Measurements from ENCODE around the gene TNFRSF4. TPM values are rescaled to one million over a fixed set of nuclear protein-coding genes. Genes with fewer than 3 reads are reported as not detected.

Gene TNFRSF4
- total RNA-seq, 1 experiment from 2014 or later, result 0.37 TPM

DNA sequence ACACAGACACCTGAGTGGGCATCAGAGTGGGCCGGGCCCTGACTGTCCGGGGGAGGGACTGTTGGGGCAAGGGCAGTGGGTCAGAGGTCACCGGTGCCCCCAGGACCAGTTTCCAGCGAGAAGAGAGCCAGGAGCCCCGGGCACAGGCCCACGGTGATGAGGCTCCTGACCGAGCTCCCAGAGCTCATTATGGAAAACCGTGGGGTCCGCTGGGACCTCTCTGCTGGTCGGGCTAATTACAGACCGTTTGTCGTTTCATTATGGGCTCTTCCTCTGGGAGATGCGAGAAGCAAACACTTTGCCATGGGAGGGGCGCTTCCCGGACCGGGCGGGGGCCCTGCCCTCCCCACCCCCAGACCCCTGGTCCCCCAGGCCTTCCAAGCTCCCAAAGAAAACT is 52.3 kb downstream of the TNFRSF4 start (continued):
- TF ChIP-seq, protein P1, sequence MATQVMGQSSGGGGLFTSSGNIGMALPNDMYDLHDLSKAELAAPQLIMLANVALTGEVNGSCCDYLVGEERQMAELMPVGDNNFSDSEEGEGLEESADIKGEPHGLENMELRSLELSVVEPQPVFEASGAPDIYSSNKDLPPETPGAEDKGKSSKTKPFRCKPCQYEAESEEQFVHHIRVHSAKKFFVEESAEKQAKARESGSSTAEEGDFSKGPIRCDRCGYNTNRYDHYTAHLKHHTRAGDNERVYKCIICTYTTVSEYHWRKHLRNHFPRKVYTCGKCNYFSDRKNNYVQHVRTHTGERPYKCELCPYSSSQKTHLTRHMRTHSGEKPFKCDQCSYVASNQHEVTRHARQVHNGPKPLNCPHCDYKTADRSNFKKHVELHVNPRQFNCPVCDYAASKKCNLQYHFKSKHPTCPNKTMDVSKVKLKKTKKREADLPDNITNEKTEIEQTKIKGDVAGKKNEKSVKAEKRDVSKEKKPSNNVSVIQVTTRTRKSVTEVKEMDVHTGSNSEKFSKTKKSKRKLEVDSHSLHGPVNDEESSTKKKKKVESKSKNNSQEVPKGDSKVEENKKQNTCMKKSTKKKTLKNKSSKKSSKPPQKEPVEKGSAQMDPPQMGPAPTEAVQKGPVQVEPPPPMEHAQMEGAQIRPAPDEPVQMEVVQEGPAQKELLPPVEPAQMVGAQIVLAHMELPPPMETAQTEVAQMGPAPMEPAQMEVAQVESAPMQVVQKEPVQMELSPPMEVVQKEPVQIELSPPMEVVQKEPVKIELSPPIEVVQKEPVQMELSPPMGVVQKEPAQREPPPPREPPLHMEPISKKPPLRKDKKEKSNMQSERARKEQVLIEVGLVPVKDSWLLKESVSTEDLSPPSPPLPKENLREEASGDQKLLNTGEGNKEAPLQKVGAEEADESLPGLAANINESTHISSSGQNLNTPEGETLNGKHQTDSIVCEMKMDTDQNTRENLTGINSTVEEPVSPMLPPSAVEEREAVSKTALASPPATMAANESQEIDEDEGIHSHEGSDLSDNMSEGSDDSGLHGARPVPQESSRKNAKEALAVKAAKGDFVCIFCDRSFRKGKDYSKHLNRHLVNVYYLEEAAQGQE (IDR thresholded peaks at IDR 0.05; ENCODE audit: low read depth), result no peak
- no peak for TF ChIP-seq JUND (IDR thresholded peaks at IDR 0.05)

MicroRNAs within 50 kb of the gene (microRNA counts, 767-probe panel; counts per million panel counts)
- microRNA hsa-miR-200a-3p (not detected), microRNA hsa-miR-200b-3p (23,798 counts per million, percentile 65 among the panel's probes with 10 or more counts), microRNA hsa-miR-429 (not detected)

Small RNAs within 50 kb of the gene (microRNA-seq; reads per million reads assigned to microRNA genes)
- gene MIR200A (ENCODE audit: borderline number of aligned reads) (1,773 reads per million, percentile 86 among the genes with 10 or more reads in this experiment), gene MIR200B (ENCODE audit: borderline number of aligned reads) (4,817 reads per million, percentile 92 among the genes with 10 or more reads in this experiment), gene MIR429 (ENCODE audit: borderline number of aligned reads) (4,460 reads per million, percentile 91 among the genes with 10 or more reads in this experiment)

Other genes starting within 250 kb of the TNFRSF4 start
- gene PLEKHN1, start 247.7 kb downstream of the TNFRSF4 start, total RNA-seq (2021; ENCODE audit: unreplicated experiment), result 11.6 TPM
- 0.39 TPM for gene PERM1, start 232.1 kb downstream of the TNFRSF4 start, total RNA-seq (2021; ENCODE audit: unreplicated experiment)
- 145 TPM for gene HES4, start 214.1 kb downstream of the TNFRSF4 start, total RNA-seq (2021; ENCODE audit: unreplicated experiment)
- gene ISG15, start 200.7 kb downstream of the TNFRSF4 start, total RNA-seq (2021; ENCODE audit: unreplicated experiment), result 140 TPM
- 134 TPM for gene AGRN, start 194.0 kb downstream of the TNFRSF4 start, total RNA-seq (2021; ENCODE audit: unreplicated experiment)
- 6.3 TPM for gene RNF223, start 139.8 kb downstream of the TNFRSF4 start, total RNA-seq (2021; ENCODE audit: unreplicated experiment)
- gene C1orf159, start 98.1 kb downstream of the TNFRSF4 start, total RNA-seq (2021; ENCODE audit: unreplicated experiment), result 22.7 TPM
- gene TTLL10, start 40.3 kb downstream of the TNFRSF4 start, total RNA-seq (2021; ENCODE audit: unreplicated experiment), result 0.10 TPM
- 56.2 TPM for gene TNFRSF18, start 7.6 kb downstream of the TNFRSF4 start, total RNA-seq (2021; ENCODE audit: unreplicated experiment)
- 133 TPM for gene SDF4, start 17.8 kb upstream of the TNFRSF4 start, total RNA-seq (2021; ENCODE audit: unreplicated experiment)
- gene B3GALT6, start 18.1 kb upstream of the TNFRSF4 start, total RNA-seq (2021; ENCODE audit: unreplicated experiment), result 16.3 TPM
- gene C1QTNF12, start 32.6 kb upstream of the TNFRSF4 start, total RNA-seq (2021; ENCODE audit: unreplicated experiment), result 6.9 TPM
- 67.7 TPM for gene UBE2J2, start 59.7 kb upstream of the TNFRSF4 start, total RNA-seq (2021; ENCODE audit: unreplicated experiment)
- gene SCNN1D, start 66.3 kb upstream of the TNFRSF4 start, total RNA-seq (2021; ENCODE audit: unreplicated experiment), result 3.7 TPM
- 38.8 TPM for gene ACAP3, start 93.8 kb upstream of the TNFRSF4 start, total RNA-seq (2021; ENCODE audit: unreplicated experiment)
- gene PUSL1, start 94.4 kb upstream of the TNFRSF4 start, total RNA-seq (2021; ENCODE audit: unreplicated experiment), result 47.2 TPM
- gene INTS11, start 110.5 kb upstream of the TNFRSF4 start, total RNA-seq (2021; ENCODE audit: unreplicated experiment), result 161 TPM
- gene CPTP, start 110.6 kb upstream of the TNFRSF4 start, total RNA-seq (2021; ENCODE audit: unreplicated experiment), result 16.3 TPM
- 0.07 TPM for gene TAS1R3, start 117.1 kb upstream of the TNFRSF4 start, total RNA-seq (2021; ENCODE audit: unreplicated experiment)
- 160 TPM for gene DVL1, start 135.3 kb upstream of the TNFRSF4 start, total RNA-seq (2021; ENCODE audit: unreplicated experiment)
- 0.74 TPM for gene MXRA8, start 144.4 kb upstream of the TNFRSF4 start, total RNA-seq (2021; ENCODE audit: unreplicated experiment)
- 200 TPM for gene AURKAIP1, start 161.1 kb upstream of the TNFRSF4 start, total RNA-seq (2021; ENCODE audit: unreplicated experiment)
- gene CCNL2, start 185.2 kb upstream of the TNFRSF4 start, total RNA-seq (2021; ENCODE audit: unreplicated experiment), result 173 TPM
- gene MRPL20, start 193.1 kb upstream of the TNFRSF4 start, total RNA-seq (2021; ENCODE audit: unreplicated experiment), result 131 TPM
- not detected for gene ANKRD65, start 207.1 kb upstream of the TNFRSF4 start, total RNA-seq (2021; ENCODE audit: unreplicated experiment)
- 50.6 TPM for gene VWA1, start 221.5 kb upstream of the TNFRSF4 start, total RNA-seq (2021; ENCODE audit: unreplicated experiment)
- gene ATAD3C, start 235.5 kb upstream of the TNFRSF4 start, total RNA-seq (2021; ENCODE audit: unreplicated experiment), result 0.61 TPM

Data from HCT116 (cell line).